ENCODE results near the gene NSL1. TPM values are rescaled to one million over a fixed set of nuclear protein-coding genes. Genes with fewer than 3 reads are reported as not detected.

The NSL1 gene
- total RNA-seq, 4 donors from 2014 or later, result 18.3 to 57.5 (median 34.3) TPM

DNA sequence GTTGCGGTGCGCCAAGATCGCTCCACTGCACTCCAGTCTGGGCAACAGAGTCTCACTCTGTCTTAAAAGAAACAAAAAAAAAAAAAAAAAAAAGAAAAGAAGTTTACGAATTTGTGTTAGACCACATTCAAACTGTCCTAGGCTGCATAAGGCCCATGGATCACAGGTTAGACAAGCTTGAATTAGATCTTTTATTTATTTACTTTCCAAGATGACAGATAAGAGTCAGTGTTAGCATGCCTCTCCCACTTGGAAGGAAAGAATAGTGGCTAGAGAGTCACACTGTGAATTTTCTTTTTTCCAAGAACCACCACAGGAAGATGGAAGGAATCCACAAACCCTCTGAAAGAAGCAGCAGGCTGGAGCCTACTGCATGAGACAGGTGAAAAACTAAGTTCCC is 29.3 kb downstream of the NSL1 start:
- H3K36me3 ChIP-seq, result peaks cover 9% of the 10 kb centered on the region
- no peak overlapping the region for H3K27ac ChIP-seq
- no peak for TF ChIP-seq POLR2A (IDR thresholded peaks at IDR 0.05)
- H3K4me3 ChIP-seq, result no peak overlapping the region
- H3K4me1 ChIP-seq, result no peaks in the 10 kb centered on the region
- WGBS, result 99% methylated on average over 4 of the region's 4 CpGs
- no peaks in the 10 kb centered on the region for H3K9me3 ChIP-seq
- DNase-seq (ENCODE audit: low spot score in 2 of 2), result no peak
- no peaks in the 10 kb centered on the region for H3K27me3 ChIP-seq

DNA sequence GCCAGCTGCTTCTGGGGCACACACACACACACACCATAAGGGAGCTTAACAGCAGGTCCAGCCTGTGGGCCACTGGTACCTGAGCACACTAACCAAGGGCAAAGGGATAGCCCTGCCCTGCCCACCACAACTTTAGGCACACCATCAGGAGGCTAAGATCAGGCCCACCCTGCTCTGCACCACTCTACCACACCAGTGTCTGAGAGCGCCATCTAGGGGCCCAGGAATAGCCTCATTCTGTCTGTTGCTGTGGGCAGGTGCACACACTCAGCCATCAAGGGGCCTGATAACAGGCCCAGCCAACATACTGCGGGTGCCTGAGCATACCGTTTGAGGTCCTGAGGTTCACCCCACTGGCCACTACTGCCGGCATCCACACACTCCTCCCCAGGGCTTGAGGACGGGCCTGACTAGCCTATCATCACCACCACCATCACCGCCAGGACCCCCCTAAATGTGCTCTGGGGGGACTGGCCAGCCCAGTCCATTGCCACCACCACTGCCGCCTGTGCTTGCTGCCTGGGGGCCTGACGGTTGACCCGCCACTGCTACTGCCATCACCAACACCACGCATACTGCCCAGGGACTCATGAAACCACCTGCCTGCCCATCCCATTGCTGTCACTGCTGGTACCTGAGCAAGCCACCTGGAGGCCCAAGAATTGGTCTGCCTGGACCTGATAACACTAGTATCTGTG is 31.3 kb downstream of the NSL1 start:
- H3K9me3 ChIP-seq, result no peaks in the 10 kb centered on the region
- no peak overlapping the region for H3K27ac ChIP-seq
- 100% methylated on average over 5 of the region's 10 CpGs for WGBS
- TF ChIP-seq POLR2AphosphoS5 (IDR thresholded peaks at IDR 0.05) (no peak), EP300 (IDR thresholded peaks at IDR 0.05) (no peak), POLR2A (IDR thresholded peaks at IDR 0.05) (no peak)
- TF ChIP-seq, protein P1, sequence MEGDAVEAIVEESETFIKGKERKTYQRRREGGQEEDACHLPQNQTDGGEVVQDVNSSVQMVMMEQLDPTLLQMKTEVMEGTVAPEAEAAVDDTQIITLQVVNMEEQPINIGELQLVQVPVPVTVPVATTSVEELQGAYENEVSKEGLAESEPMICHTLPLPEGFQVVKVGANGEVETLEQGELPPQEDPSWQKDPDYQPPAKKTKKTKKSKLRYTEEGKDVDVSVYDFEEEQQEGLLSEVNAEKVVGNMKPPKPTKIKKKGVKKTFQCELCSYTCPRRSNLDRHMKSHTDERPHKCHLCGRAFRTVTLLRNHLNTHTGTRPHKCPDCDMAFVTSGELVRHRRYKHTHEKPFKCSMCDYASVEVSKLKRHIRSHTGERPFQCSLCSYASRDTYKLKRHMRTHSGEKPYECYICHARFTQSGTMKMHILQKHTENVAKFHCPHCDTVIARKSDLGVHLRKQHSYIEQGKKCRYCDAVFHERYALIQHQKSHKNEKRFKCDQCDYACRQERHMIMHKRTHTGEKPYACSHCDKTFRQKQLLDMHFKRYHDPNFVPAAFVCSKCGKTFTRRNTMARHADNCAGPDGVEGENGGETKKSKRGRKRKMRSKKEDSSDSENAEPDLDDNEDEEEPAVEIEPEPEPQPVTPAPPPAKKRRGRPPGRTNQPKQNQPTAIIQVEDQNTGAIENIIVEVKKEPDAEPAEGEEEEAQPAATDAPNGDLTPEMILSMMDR (IDR thresholded peaks at IDR 0.05), result no peak
- H3K27me3 ChIP-seq, result no peaks in the 10 kb centered on the region
- no peak overlapping the region for H3K4me3 ChIP-seq
- peaks cover 9% of the 10 kb centered on the region for H3K36me3 ChIP-seq
- H3K4me1 ChIP-seq, result no peaks in the 10 kb centered on the region
- no peak for DNase-seq (ENCODE audit: low spot score in 2 of 2)

DNA sequence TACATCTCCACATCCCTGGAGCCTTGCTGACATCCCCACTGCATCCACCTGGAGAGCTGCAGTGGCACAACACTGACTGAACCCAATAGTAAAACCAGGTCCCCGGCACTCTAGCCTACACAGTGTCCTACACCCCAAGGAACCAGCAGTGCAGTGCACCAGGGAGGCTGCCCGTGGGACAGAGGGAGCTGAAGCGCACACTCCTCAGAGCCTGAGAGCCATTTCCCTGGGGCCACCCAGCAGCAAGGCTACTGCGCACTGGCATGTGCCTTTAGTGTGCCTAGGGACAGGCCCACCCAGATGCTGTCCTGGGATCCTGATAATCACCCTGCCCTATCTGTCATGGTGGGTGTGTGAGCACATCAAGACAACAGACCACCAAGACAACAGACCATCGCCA is 31.9 kb downstream of the NSL1 start:
- Histone ChIP-seq H3K27ac (no peak overlapping the region), H3K9me3 (no peaks in the 10 kb centered on the region), H3K36me3 (peaks cover 9% of the 10 kb centered on the region), H3K4me1 (no peaks in the 10 kb centered on the region), H3K4me3 (no peak overlapping the region), H3K27me3 (no peaks in the 10 kb centered on the region)
- DNase-seq (ENCODE audit: low spot score in 2 of 2), result no peak
- 96% methylated on average over 5 of the region's 5 CpGs for WGBS
- TF ChIP-seq POLR2A (IDR thresholded peaks at IDR 0.05) (no peak), EP300 (IDR thresholded peaks at IDR 0.05) (no peak), POLR2AphosphoS5 (IDR thresholded peaks at IDR 0.05) (no peak)
- TF ChIP-seq, protein P1 (IDR thresholded peaks at IDR 0.05), result no peak

DNA sequence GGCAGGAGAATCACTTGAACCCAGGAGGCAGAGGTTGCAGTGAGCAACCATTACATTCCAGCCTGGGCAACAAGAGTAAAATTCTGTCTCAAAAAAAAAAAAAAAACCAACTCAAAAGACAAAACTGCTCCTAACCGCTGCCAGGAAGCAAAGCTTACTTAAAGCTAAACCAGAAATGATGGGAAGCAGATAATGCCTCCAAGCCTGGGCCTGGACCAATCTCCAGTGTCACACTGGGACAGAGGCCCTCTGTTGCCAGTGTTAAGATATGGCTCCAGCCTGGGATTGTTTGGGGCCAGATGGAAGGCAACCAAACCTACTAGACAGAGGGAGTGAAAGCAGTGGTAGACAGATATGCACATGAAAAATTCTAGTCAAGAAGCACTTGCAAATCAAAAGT is 36.9 kb downstream of the NSL1 start:
- TF ChIP-seq POLR2A (IDR thresholded peaks at IDR 0.05), result no peak
- TF ChIP-seq, protein P1 (IDR thresholded peaks at IDR 0.05), result no peak
- TF ChIP-seq POLR2AphosphoS5 (IDR thresholded peaks at IDR 0.05), result no peak
- TF ChIP-seq EP300 (IDR thresholded peaks at IDR 0.05), result no peak
- H3K9me3 ChIP-seq, result no peaks in the 10 kb centered on the region
- no peak overlapping the region for H3K27ac ChIP-seq
- DNase-seq (ENCODE audit: low spot score in 2 of 2), result no peak
- no peak overlapping the region for H3K4me3 ChIP-seq
- peaks cover 20% of the 10 kb centered on the region for H3K4me1 ChIP-seq
- WGBS, result 44% methylated on average over 1 of the region's 1 CpG
- no peaks in the 10 kb centered on the region for H3K36me3 ChIP-seq
- H3K27me3 ChIP-seq, result no peaks in the 10 kb centered on the region

DNA sequence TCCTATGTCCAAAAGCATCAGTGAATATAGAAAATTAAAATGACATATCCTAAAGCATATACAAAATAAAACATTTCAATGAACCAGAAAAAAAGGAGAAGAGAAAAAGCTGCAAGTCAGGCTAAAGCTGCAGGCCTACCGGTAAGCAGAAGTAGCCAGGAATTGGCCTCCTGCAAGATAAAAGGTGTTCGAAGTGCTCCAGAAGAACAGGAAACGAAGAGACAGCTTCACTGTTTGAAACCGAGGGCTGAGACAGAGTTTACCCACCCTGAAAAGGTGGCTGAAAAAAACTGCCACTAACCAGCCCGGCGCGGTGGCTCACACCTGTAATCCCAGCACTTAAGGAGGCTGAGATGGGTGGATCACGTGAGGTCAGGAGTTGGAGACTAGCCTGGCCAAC is 37.4 kb downstream of the NSL1 start:
- Histone ChIP-seq H3K27me3 (no peaks in the 10 kb centered on the region), H3K4me1 (peaks cover 21% of the 10 kb centered on the region), H3K36me3 (no peaks in the 10 kb centered on the region), H3K9me3 (no peaks in the 10 kb centered on the region), H3K4me3 (no peak overlapping the region), H3K27ac (no peak overlapping the region)
- TF ChIP-seq, protein P1 (IDR thresholded peaks at IDR 0.05), result no peak
- TF ChIP-seq POLR2A (IDR thresholded peaks at IDR 0.05), result no peak
- TF ChIP-seq POLR2AphosphoS5 (IDR thresholded peaks at IDR 0.05), result no peak
- no peak for TF ChIP-seq EP300 (IDR thresholded peaks at IDR 0.05)
- no peak for DNase-seq (ENCODE audit: low spot score in 2 of 2)
- WGBS, result 85% methylated on average over 8 of the region's 8 CpGs

DNA sequence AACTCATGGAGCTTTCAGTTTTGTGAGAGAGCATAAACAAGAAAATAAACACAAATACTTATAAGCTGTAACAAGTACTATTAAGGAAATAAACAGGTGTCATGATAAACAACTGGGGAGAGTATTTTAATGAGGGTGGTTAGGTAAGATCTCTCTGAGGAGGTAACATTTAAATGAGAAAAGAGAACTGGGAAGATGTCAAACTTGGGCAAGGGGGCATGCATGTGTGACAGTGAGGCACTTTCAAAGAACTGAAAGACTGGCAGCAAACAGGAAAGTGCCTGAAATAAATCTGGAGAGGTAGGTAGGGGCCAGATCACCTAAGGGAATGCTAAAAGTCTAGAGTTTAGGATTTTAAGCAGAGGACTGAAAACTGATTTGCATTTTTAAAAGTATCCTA is 37.8 kb downstream of the NSL1 start:
- H3K27ac ChIP-seq, result no peak overlapping the region
- no peaks in the 10 kb centered on the region for H3K36me3 ChIP-seq
- no peak for DNase-seq (ENCODE audit: low spot score in 2 of 2)
- H3K9me3 ChIP-seq, result no peaks in the 10 kb centered on the region
- no peaks in the 10 kb centered on the region for H3K27me3 ChIP-seq
- no peak overlapping the region for H3K4me3 ChIP-seq
- TF ChIP-seq POLR2AphosphoS5 (IDR thresholded peaks at IDR 0.05) (no peak), EP300 (IDR thresholded peaks at IDR 0.05) (no peak), POLR2A (IDR thresholded peaks at IDR 0.05) (no peak)
- TF ChIP-seq, protein P1 (IDR thresholded peaks at IDR 0.05), result no peak
- H3K4me1 ChIP-seq, result peaks cover 21% of the 10 kb centered on the region

All from suprapubic skin (tissue), 4 donors.